Stomach (tissue), 4 donors: Measurements from ENCODE around the gene PTPRG.
"Not testable (repeated sequence)": the region's sequence is repeated elsewhere in the genome, so short reads cannot be mapped to it uniquely, and the experiment has no call there.

Experiments
- POLR2A ChIP-seq, 4 donors: fragments of 450-650 bp; IDR thresholded peaks; one replicate each; pipeline ENCODE4 v1.6.1; 2016; ENCODE audit warnings: antibody characterized with exemption in 4 of 4, control low read depth in 2 of 4, mild to moderate bottlenecking in 1 of 4, moderate library complexity in 1 of 4
- POLR2AphosphoS5 ChIP-seq, 3 donors: sonication (generic); formaldehyde crosslinking; IDR thresholded peaks; one replicate each; pipeline ENCODE4 v1.6.1; 2016; ENCODE audit warnings: antibody characterized with exemption in 3 of 3
- TF ChIP-seq, protein P1 (sequence below), 7 experiments: fragments of 450-650 bp in 4 of 7; fragments of 200-600 bp in 3 of 7; sonication (generic) in 3 of 7; IDR thresholded peaks; one replicate each; pipeline ENCODE4 v1.5.1; 2016 to 2019; ENCODE audit warnings: antibody characterized with exemption in 7 of 7, control low read depth in 2 of 7, mild to moderate bottlenecking in 1 of 7

DNA sequence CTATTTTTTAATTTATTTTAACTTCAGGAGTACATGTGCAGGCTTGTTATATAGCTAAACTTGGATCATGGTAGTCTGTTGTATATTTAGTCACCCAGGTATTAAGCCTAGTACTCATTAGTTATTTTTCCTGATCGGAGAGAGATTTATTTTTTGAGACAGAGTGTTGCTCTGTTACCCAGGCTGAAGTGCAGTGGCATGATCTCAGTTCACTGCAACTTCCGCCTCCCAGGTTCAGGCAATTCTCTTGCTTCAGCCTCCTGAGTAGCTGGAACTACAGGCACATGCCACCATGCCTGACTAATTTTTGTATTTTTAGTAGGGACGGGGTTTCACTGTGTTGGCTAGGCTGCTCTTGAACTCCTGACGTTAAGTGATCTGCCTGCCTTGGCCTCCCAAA lies 477.4 kb downstream of the PTPRG start:
- TF ChIP-seq POLR2A, POLR2AphosphoS5 (IDR thresholded peaks at IDR 0.05): not testable (repeated sequence)
- TF ChIP-seq, protein P1, sequence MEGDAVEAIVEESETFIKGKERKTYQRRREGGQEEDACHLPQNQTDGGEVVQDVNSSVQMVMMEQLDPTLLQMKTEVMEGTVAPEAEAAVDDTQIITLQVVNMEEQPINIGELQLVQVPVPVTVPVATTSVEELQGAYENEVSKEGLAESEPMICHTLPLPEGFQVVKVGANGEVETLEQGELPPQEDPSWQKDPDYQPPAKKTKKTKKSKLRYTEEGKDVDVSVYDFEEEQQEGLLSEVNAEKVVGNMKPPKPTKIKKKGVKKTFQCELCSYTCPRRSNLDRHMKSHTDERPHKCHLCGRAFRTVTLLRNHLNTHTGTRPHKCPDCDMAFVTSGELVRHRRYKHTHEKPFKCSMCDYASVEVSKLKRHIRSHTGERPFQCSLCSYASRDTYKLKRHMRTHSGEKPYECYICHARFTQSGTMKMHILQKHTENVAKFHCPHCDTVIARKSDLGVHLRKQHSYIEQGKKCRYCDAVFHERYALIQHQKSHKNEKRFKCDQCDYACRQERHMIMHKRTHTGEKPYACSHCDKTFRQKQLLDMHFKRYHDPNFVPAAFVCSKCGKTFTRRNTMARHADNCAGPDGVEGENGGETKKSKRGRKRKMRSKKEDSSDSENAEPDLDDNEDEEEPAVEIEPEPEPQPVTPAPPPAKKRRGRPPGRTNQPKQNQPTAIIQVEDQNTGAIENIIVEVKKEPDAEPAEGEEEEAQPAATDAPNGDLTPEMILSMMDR (IDR thresholded peaks at IDR 0.05) = not testable (repeated sequence)
